HepG2 (cell line): ENCODE measurements around the gene ABCA4. TPM values are rescaled to one million over a fixed set of nuclear protein-coding genes. Genes with fewer than 3 reads are reported as not detected.

Experiments
- ATAC-seq: fragments of 200-7000 bp; cut with Tn5 transposase; 3 replicates; pipeline ENCODE4 v1.9.1; 2020; ENCODE audit warnings: mild to moderate bottlenecking, moderate library complexity
- BruUV-seq: library from RNA; stranded (reverse); fragments of 400-500 nt; replicated peaks from 2 replicates; lab custom pipeline; 2021; lab: Mats Ljungman, UMichigan
- CTCF ChIA-PET: fragments of 300-600 bp; formaldehyde crosslinking; extraction: SDS; loops from one replicate; lab custom pipeline; 2021; ENCODE audit warnings: low total read pairs, inconsistent platforms, low intra/inter-chr PET ratio; lab: Yijun Ruan, JAX
- POLR2A ChIA-PET: fragments of 350-600 bp; sonication (Branson Sonifier 250); formaldehyde crosslinking; loops from one replicate; lab custom pipeline; 2020; ENCODE audit warnings: antibody characterized with exemption, inconsistent platforms; lab: Yijun Ruan, JAX
- DNase-seq: peaks from one replicate; pipeline ENCODE4 v3.0.0-alpha.2; 2015; ENCODE audit warnings: low spot score
- FAIRE-seq: peaks from 3 replicates; lab custom pipeline; 2011; peaks lifted over from hg19 to GRCh38; lab: Jason Lieb, UNC
- H2AFZ ChIP-seq: one replicate; pipeline ENCODE4 v1.6.1; 2011; ENCODE audit warnings: low read length, inconsistent platforms
- H3K27ac ChIP-seq: fragments of 300-600 bp; 3 replicates; pipeline ENCODE4 v1.8.0; 2011; ENCODE audit warnings: mixed run types, mild to moderate bottlenecking, mixed read lengths, low read length, inconsistent platforms; ENCODE audit not compliant: insufficient read depth; ENCODE audit errors: extremely low read length
- H3K27me3 ChIP-seq, 2 experiments: fragments of 200-600 bp in 1 of 2; 2 replicates in 1 of 2; 3 replicates in 1 of 2; pipeline versions ENCODE4 v1.6.0 to v1.8.0; 2011; ENCODE audit warnings: low read length in 2 of 2, mild to moderate bottlenecking in 2 of 2, moderate library complexity in 2 of 2, inconsistent platforms in 1 of 2; ENCODE audit not compliant: insufficient read depth in 2 of 2, control insufficient read depth in 1 of 2
- H3K36me3 ChIP-seq, 2 experiments: fragments of 200-600 bp in 1 of 2; replicated peaks in 1 of 2; 2 replicates in 1 of 2; 3 replicates in 1 of 2; pipeline versions ENCODE4 v1.5.1 to v1.8.0; 2011; ENCODE audit warnings: low read length in 2 of 2, inconsistent platforms in 1 of 2; ENCODE audit not compliant: insufficient read depth in 2 of 2, control insufficient read depth in 1 of 2
- H3K4me1 ChIP-seq: 2 replicates; pipeline ENCODE4 v1.5.1; 2012; ENCODE audit warnings: low read length, inconsistent platforms; ENCODE audit not compliant: insufficient read depth
- H3K4me2 ChIP-seq: 2 replicates; pipeline ENCODE4 v1.6.0; 2011; ENCODE audit warnings: low read depth, low read length, inconsistent platforms
- H3K4me3 ChIP-seq, 3 experiments: fragments of 200-600 bp in 1 of 3; sonication (generic), shearing (Covaris generic) in 1 of 3; replicated peaks in 1 of 3; 2 replicates each; pipeline ENCODE4 v1.5.1; 2011 to 2016; ENCODE audit warnings: low read length in 3 of 3, inconsistent platforms in 2 of 3, low read depth in 2 of 3, mild to moderate bottlenecking in 2 of 3, control low read depth in 1 of 3, mixed read lengths in 1 of 3; ENCODE audit not compliant: insufficient read depth in 1 of 3
- H3K79me2 ChIP-seq: one replicate; pipeline ENCODE4 v1.6.1; 2011; ENCODE audit warnings: low read length, inconsistent platforms; ENCODE audit not compliant: insufficient read depth
- H3K9ac ChIP-seq: 2 replicates; pipeline ENCODE4 v1.6.0; 2011; ENCODE audit warnings: mild to moderate bottlenecking, low read depth, low read length, inconsistent platforms; ENCODE audit not compliant: insufficient read depth
- H3K9me3 ChIP-seq: 2 replicates; pipeline ENCODE4 v1.5.1; 2012; ENCODE audit warnings: mild to moderate bottlenecking, low read length
- H4K20me1 ChIP-seq: 2 replicates; pipeline ENCODE4 v1.6.0; 2011; ENCODE audit warnings: inconsistent platforms, mild to moderate bottlenecking, low read length, moderate library complexity; ENCODE audit not compliant: insufficient read depth
- CAMTA2 ChIP-seq: sonication (generic); formaldehyde crosslinking; IDR thresholded peaks from 2 replicates; pipeline ENCODE4 v1.4.0; 2020; ENCODE audit warnings: mild to moderate bottlenecking, missing genetic modification reagents, borderline replicate concordance
- FOXC1 ChIP-seq: sonication (generic); formaldehyde crosslinking; IDR thresholded peaks from 2 replicates; pipeline ENCODE4 v1.8.0; 2022; ENCODE audit warnings: mild to moderate bottlenecking, missing genetic modification reagents, borderline replicate concordance
- HDAC1 ChIP-seq: sonication (generic); formaldehyde crosslinking; IDR thresholded peaks from 2 replicates; pipeline ENCODE4 v1.5.1; 2020; ENCODE audit warnings: mild to moderate bottlenecking, missing genetic modification reagents
- MYC ChIP-seq: sonication (generic); formaldehyde crosslinking; IDR thresholded peaks from 2 replicates; pipeline ENCODE4 v1.9.0; 2021; ENCODE audit warnings: missing genetic modification reagents, borderline replicate concordance
- SKIL ChIP-seq: sonication (generic); formaldehyde crosslinking; IDR thresholded peaks from 2 replicates; pipeline ENCODE4 v1.8.0; 2022; ENCODE audit warnings: missing genetic modification reagents, mild to moderate bottlenecking, moderate library complexity, borderline replicate concordance
- ZNF441 ChIP-seq: sonication (generic); formaldehyde crosslinking; IDR thresholded peaks from 2 replicates; pipeline ENCODE4 v1.7.0; 2021; ENCODE audit warnings: missing genetic modification reagents, borderline replicate concordance
- ZNF468 ChIP-seq: sonication (generic); formaldehyde crosslinking; IDR thresholded peaks from 2 replicates; pipeline ENCODE4 v1.8.0; 2022; ENCODE audit warnings: mild to moderate bottlenecking, moderate library complexity, missing genetic modification reagents
- ZNF619 ChIP-seq: sonication (generic); formaldehyde crosslinking; IDR thresholded peaks from 2 replicates; pipeline ENCODE4 v1.4.0; 2020; ENCODE audit warnings: mild to moderate bottlenecking, missing genetic modification reagents
- ZNF709 ChIP-seq: sonication (generic); formaldehyde crosslinking; IDR thresholded peaks from 2 replicates; pipeline ENCODE4 v1.5.0; 2020; ENCODE audit warnings: mild to moderate bottlenecking, missing genetic modification reagents
- WGBS: methylation state at CpG from one replicate; pipeline ENCODE4 v1.1.6; 2017; ENCODE audit warnings: low lambda C conversion rate; 5-methylcytosine and 5-hydroxymethylcytosine counted together
- in situ Hi-C: cut with HindIII; loops from 2 replicates; pipeline ENCODE4 v1.10.0; 2017; ENCODE audit warnings: low pct_unique_long_range_greater_than_20kb; ENCODE audit not compliant: extremely low pct_ligation_motif_present
- intact Hi-C: fragments of 100-400 bp; cut with micrococcal nuclease; formaldehyde crosslinking; loops from one replicate; pipeline ENCODE4 v1.10.0; 2022; ENCODE audit not compliant: unreplicated experiment
- polyA plus RNA-seq, 8 experiments: library from polyadenylated mRNA; depleted of rRNA in 3 of 8; stranded (reverse) in 7 of 8; unstranded in 1 of 8; fragments of >200 nt; fragmentation: Illumina TruSeq in 4 of 8; extraction: Trizol in 4 of 8; gene quantifications; 2 replicates each; pipeline versions ENCODE4 v1.2.1 to v1.2.3, GENCODE V29; 2011 to 2016; ENCODE audit warnings: low read depth in 4 of 8, missing spikeins in 1 of 8, mixed read lengths in 1 of 8; ENCODE audit not compliant: insufficient read depth in 1 of 8
- total RNA-seq, 5 experiments: library from RNA; depleted of rRNA; stranded (reverse); fragments of >200 nt; fragmentation: Illumina TruSeq; extraction: Trizol; gene quantifications; 2 replicates each; pipeline ENCODE4 v1.2.3, GENCODE V29; 2016; ENCODE audit warnings: low read depth in 1 of 5
- TF ChIP-seq, protein P1 (sequence below): sonication (generic); formaldehyde crosslinking; IDR thresholded peaks from 2 replicates; pipeline ENCODE4 v1.8.1; 2023; ENCODE audit warnings: missing genetic modification reagents, mild to moderate bottlenecking, borderline replicate concordance
- TF ChIP-seq, protein P2 (sequence below): IDR thresholded peaks from 2 replicates; pipeline ENCODE4 v1.6.1; 2016; ENCODE audit warnings: missing compliant biosample characterization, missing genetic modification reagents, borderline replicate concordance
- TF ChIP-seq, protein P3 (sequence below): sonication (generic); formaldehyde crosslinking; IDR thresholded peaks from 2 replicates; pipeline ENCODE4 v1.4.0; 2020; ENCODE audit warnings: missing genetic modification reagents
- TF ChIP-seq, protein P4 (sequence below): sonication (generic); formaldehyde crosslinking; conservative IDR thresholded peaks from 2 replicates; pipeline ENCODE4 v1.5.0; 2020; ENCODE audit warnings: missing genetic modification reagents

Gene ABCA4
- total and polyA plus RNA-seq, 2 of the 13 experiments (the other 11 are each of a cell fraction or from before 2014, with no cell fraction given), result 0.24 to 0.67 TPM

DNA sequence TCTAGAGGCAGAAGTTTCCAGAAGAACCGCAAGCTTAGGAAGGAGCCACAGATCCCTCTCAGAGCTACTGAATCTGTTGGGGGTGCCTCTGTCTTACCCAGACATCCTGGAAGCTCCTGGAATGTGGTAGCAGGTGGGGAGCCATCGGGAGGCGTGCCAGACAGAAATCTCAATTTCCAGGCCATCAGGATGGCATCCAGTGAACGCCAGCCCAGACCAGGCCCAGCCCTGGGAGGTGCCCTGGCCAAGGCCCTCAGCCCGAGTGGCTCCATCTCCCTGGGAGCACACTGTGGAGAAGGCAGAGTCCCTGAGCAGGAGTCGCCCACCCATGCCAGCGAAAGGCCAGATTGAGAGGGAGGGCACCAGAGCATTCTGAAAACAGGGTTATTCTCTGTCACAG, 2.5 kb downstream of the ABCA4 start:
- in situ Hi-C loops, result no loop called here
- TF ChIP-seq FOXC1 (CRISPR knock-in tag), result no peak
- no peak for TF ChIP-seq ZNF619 (CRISPR knock-in tag)
- no peak for TF ChIP-seq SKIL (CRISPR knock-in tag)
- TF ChIP-seq ZNF468 (CRISPR knock-in tag), result no peak
- TF ChIP-seq, protein P1, sequence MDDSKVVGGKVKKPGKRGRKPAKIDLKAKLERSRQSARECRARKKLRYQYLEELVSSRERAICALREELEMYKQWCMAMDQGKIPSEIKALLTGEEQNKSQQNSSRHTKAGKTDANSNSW (CRISPR knock-in tag), result no peak
- no peak for TF ChIP-seq ZNF441 (CRISPR knock-in tag)
- TF ChIP-seq, protein P2, sequence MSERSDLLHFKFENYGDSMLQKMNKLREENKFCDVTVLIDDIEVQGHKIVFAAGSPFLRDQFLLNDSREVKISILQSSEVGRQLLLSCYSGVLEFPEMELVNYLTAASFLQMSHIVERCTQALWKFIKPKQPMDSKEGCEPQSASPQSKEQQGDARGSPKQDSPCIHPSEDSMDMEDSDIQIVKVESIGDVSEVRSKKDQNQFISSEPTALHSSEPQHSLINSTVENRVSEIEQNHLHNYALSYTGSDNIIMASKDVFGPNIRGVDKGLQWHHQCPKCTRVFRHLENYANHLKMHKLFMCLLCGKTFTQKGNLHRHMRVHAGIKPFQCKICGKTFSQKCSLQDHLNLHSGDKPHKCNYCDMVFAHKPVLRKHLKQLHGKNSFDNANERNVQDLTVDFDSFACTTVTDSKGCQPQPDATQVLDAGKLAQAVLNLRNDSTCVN, result no peak
- TF ChIP-seq, protein P3, sequence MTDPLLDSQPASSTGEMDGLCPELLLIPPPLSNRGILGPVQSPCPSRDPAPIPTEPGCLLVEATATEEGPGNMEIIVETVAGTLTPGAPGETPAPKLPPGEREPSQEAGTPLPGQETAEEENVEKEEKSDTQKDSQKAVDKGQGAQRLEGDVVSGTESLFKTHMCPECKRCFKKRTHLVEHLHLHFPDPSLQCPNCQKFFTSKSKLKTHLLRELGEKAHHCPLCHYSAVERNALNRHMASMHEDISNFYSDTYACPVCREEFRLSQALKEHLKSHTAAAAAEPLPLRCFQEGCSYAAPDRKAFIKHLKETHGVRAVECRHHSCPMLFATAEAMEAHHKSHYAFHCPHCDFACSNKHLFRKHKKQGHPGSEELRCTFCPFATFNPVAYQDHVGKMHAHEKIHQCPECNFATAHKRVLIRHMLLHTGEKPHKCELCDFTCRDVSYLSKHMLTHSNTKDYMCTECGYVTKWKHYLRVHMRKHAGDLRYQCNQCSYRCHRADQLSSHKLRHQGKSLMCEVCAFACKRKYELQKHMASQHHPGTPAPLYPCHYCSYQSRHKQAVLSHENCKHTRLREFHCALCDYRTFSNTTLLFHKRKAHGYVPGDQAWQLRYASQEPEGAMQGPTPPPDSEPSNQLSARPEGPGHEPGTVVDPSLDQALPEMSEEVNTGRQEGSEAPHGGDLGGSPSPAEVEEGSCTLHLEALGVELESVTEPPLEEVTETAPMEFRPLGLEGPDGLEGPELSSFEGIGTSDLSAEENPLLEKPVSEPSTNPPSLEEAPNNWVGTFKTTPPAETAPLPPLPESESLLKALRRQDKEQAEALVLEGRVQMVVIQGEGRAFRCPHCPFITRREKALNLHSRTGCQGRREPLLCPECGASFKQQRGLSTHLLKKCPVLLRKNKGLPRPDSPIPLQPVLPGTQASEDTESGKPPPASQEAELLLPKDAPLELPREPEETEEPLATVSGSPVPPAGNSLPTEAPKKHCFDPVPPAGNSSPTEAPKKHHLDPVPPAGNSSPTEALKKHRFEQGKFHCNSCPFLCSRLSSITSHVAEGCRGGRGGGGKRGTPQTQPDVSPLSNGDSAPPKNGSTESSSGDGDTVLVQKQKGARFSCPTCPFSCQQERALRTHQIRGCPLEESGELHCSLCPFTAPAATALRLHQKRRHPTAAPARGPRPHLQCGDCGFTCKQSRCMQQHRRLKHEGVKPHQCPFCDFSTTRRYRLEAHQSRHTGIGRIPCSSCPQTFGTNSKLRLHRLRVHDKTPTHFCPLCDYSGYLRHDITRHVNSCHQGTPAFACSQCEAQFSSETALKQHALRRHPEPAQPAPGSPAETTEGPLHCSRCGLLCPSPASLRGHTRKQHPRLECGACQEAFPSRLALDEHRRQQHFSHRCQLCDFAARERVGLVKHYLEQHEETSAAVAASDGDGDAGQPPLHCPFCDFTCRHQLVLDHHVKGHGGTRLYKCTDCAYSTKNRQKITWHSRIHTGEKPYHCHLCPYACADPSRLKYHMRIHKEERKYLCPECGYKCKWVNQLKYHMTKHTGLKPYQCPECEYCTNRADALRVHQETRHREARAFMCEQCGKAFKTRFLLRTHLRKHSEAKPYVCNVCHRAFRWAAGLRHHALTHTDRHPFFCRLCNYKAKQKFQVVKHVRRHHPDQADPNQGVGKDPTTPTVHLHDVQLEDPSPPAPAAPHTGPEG (CRISPR knock-in tag), result no peak
- no peak for TF ChIP-seq HDAC1 (CRISPR knock-in tag)
- TF ChIP-seq MYC (CRISPR knock-in tag), result no peak
- TF ChIP-seq ZNF709 (CRISPR knock-in tag), result no peak
- TF ChIP-seq, protein P4, sequence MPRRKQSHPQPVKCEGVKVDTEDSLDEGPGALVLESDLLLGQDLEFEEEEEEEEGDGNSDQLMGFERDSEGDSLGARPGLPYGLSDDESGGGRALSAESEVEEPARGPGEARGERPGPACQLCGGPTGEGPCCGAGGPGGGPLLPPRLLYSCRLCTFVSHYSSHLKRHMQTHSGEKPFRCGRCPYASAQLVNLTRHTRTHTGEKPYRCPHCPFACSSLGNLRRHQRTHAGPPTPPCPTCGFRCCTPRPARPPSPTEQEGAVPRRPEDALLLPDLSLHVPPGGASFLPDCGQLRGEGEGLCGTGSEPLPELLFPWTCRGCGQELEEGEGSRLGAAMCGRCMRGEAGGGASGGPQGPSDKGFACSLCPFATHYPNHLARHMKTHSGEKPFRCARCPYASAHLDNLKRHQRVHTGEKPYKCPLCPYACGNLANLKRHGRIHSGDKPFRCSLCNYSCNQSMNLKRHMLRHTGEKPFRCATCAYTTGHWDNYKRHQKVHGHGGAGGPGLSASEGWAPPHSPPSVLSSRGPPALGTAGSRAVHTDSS (CRISPR knock-in tag), result no peak
- TF ChIP-seq CAMTA2 (CRISPR knock-in tag), result no peak

More for the DNA sequence above, 2.5 kb downstream of the ABCA4 start:
- DNase-seq (no peak), ATAC-seq (no peak), FAIRE-seq (no peak)
- BruUV-seq, result no TSS peak
- Histone ChIP-seq H2AFZ (no peak overlapping the region), H3K4me3 (no peak overlapping the region), H4K20me1 (no peaks in the 10 kb centered on the region), H3K27ac (no peak overlapping the region), H3K9ac (no peak overlapping the region), H3K36me3 (no peaks in the 10 kb centered on the region), H3K4me1 (peaks cover 87% of the 10 kb centered on the region), H3K4me2 (no peak overlapping the region), H3K79me2 (no peaks in the 10 kb centered on the region), H3K9me3 (no peaks in the 10 kb centered on the region), H3K27me3 (peaks cover 0 to 4% of the 10 kb centered on the region in 2 experiments; a peak in 1 of 5 replicates)
- CTCF ChIA-PET, result no interaction called here
- intact Hi-C loops, result loop anchor here (5.0 kb wide), 1 partner anchor 56 kb away; no protein-coding TSS in a partner anchor
- POLR2A ChIA-PET, result no interaction called here
- 100% methylated on average over 3 of the region's 7 CpGs for WGBS
